ENCODE results near the gene MDM4. TPM values are rescaled to one million over a fixed set of nuclear protein-coding genes. Genes with fewer than 3 reads are reported as not detected.

Gene MDM4
- total RNA-seq, 1 experiment from 2014 or later = 49.6 TPM

DNA sequence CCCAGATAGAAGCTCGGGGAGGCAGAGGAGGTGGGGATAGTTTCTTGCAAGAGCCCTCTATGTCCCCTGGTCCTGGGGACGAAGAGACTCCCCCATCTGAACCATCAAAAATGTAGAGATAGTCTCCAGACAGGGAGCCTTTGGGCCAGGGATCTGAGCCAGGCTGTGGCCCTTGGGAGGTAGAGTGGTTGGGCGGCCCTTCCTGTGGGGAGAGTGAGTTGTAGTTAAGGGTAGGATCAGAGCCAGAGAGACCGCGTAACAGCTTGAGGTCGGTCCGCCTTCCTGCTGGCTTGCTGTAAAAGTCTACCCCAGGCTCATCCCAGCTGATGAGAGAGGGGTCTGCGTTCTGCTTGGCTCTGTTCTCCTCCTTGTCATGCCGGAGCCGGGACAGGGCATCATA is 46.9 kb upstream of the MDM4 start:
- H4K20me1 ChIP-seq (ENCODE audit: control insufficient read depth, insufficient read depth, insufficient read length) = no peaks in the 10 kb centered on the region
- H3K56ac ChIP-seq (ENCODE audit: insufficient read length, low read depth, low read length) = no peak overlapping the region
- H2AK5ac ChIP-seq (ENCODE audit: insufficient read length, low read length) = no peak overlapping the region
- H3K27ac ChIP-seq (ENCODE audit: insufficient read length, low read depth, low read length) = no peak overlapping the region
- no peak overlapping the region for H4K91ac ChIP-seq (ENCODE audit: insufficient read length, low read depth, low read length)
- H3K27ac Mint-ChIP-seq = peak overlapping the region in 2 of 3 experiments; percentile 39 to 83; a peak in 4 of 7 replicates
- H3K4me1 Mint-ChIP-seq = peaks cover 20 to 26% of the 10 kb centered on the region in 2 experiments
- peaks cover 7 to 14% (median 9%) of the 10 kb centered on the region in 3 experiments; a peak in 6 of 7 replicates for H3K36me3 Mint-ChIP-seq (ENCODE audit: insufficient read depth in 1 of 3, low read depth in 3 of 3)
- no peak overlapping the region for H4K5ac ChIP-seq (ENCODE audit: insufficient read length, low read depth, low read length)
- no peak overlapping the region for H3K18ac ChIP-seq (ENCODE audit: insufficient read length, low read depth, low read length)
- no peaks in the 10 kb centered on the region for H3K9me3 Mint-ChIP-seq
- no peaks in the 10 kb centered on the region for H3K27me3 Mint-ChIP-seq (ENCODE audit: low read depth)
- no peak for DNase-seq
- H3K14ac ChIP-seq (ENCODE audit: insufficient read depth, low read length) = no peak overlapping the region
- TF ChIP-seq, protein P1, sequence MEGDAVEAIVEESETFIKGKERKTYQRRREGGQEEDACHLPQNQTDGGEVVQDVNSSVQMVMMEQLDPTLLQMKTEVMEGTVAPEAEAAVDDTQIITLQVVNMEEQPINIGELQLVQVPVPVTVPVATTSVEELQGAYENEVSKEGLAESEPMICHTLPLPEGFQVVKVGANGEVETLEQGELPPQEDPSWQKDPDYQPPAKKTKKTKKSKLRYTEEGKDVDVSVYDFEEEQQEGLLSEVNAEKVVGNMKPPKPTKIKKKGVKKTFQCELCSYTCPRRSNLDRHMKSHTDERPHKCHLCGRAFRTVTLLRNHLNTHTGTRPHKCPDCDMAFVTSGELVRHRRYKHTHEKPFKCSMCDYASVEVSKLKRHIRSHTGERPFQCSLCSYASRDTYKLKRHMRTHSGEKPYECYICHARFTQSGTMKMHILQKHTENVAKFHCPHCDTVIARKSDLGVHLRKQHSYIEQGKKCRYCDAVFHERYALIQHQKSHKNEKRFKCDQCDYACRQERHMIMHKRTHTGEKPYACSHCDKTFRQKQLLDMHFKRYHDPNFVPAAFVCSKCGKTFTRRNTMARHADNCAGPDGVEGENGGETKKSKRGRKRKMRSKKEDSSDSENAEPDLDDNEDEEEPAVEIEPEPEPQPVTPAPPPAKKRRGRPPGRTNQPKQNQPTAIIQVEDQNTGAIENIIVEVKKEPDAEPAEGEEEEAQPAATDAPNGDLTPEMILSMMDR (conservative IDR thresholded peaks at IDR 0.05) = no peak
- WGBS (ENCODE audit: extremely low coverage, insufficient read length, low lambda C conversion rate) = no CpG with 5 or more reads among the region's 10 CpGs
- H3K23ac ChIP-seq (ENCODE audit: insufficient read length, low read depth, low read length) = no peak overlapping the region
- no peak overlapping the region for H2BK15ac ChIP-seq (ENCODE audit: low read depth, low read length)
- no peaks in the 10 kb centered on the region for H3K27me3 ChIP-seq (ENCODE audit: insufficient read depth, low read length)
- H3K79me2 ChIP-seq (ENCODE audit: insufficient read depth, low read length) = no peaks in the 10 kb centered on the region
- H2BK5ac ChIP-seq (ENCODE audit: insufficient read length, low read length) = no peak overlapping the region
- no peak overlapping the region for H2AFZ ChIP-seq (ENCODE audit: low read length)
- no peak overlapping the region for H2BK120ac ChIP-seq (ENCODE audit: low read depth, low read length, poor library complexity, severe bottlenecking)
- H3K4me3 Mint-ChIP-seq = no peak overlapping the region
- H3K4me1 ChIP-seq (ENCODE audit: insufficient read depth, low read length) = peaks cover 1% of the 10 kb centered on the region; the same call in 1 of the 2 replicates
- no peak overlapping the region for H3K4me2 ChIP-seq (ENCODE audit: insufficient read depth, insufficient read length, low read length)
- no peaks in the 10 kb centered on the region for H3K9me3 ChIP-seq (ENCODE audit: control insufficient read depth, low read depth, low read length)
- no peaks in the 10 kb centered on the region for H3K23me2 ChIP-seq (ENCODE audit: insufficient read length, low read depth, low read length, poor library complexity, severe bottlenecking)
- no peaks in the 10 kb centered on the region for H3K79me1 ChIP-seq (ENCODE audit: insufficient read depth, low read depth, low read length, poor library complexity, severe bottlenecking)
- no peak overlapping the region for H2BK20ac ChIP-seq (ENCODE audit: low read depth, low read length, poor library complexity, severe bottlenecking)
- no peak overlapping the region for H4K8ac ChIP-seq (replicated peaks; ENCODE audit: insufficient read length, low read depth, low read length)
- H3K9ac ChIP-seq (ENCODE audit: extremely low read depth, insufficient read length, low read length) = no peak overlapping the region
- no peak overlapping the region for H3K4ac ChIP-seq (ENCODE audit: low read depth, low read length)
- no peak overlapping the region for H2BK12ac ChIP-seq (ENCODE audit: insufficient read length, low read depth, low read length)
- no peak overlapping the region for H3T11ph ChIP-seq (ENCODE audit: low read length)

Data from H9 (cell line).